ENCODE data around the gene PARVA.

PARVA gene

DNA sequence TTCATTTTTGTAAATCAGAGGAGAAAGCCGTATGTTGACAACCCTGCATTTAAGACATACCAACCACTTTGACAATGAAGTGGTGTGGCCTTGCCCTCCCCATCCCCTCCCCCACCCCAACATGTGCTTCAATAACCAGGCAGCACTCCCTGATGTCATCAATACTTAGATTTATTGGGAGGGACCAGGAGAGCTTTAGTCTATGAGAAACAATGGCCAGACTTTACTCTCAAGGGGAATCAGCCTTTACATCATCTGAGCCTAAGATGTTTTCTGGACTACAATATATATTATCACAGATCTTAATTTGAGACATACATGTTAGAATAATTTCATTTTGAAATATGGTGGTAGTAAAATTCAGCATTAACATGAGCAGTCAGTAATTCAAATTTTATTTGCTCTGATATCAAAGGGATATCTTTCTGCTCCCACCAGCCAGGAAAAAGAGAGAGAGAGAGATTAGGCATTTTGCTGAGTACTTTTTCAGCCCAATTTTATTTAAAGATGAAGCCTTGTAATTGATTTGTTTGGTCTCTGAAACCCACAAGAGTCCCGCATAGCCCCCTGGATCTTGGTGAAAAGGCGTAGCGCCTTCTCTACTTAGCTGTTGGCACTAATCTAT, 38.1 kb downstream of the PARVA start:
- no peak overlapping the region for H3K4me3 ChIP-seq (ENCODE audit: low read depth in 1 of 2, low read length in 1 of 2)
- no peaks in the 10 kb centered on the region for H3K36me3 ChIP-seq
- TF ChIP-seq, protein P1, sequence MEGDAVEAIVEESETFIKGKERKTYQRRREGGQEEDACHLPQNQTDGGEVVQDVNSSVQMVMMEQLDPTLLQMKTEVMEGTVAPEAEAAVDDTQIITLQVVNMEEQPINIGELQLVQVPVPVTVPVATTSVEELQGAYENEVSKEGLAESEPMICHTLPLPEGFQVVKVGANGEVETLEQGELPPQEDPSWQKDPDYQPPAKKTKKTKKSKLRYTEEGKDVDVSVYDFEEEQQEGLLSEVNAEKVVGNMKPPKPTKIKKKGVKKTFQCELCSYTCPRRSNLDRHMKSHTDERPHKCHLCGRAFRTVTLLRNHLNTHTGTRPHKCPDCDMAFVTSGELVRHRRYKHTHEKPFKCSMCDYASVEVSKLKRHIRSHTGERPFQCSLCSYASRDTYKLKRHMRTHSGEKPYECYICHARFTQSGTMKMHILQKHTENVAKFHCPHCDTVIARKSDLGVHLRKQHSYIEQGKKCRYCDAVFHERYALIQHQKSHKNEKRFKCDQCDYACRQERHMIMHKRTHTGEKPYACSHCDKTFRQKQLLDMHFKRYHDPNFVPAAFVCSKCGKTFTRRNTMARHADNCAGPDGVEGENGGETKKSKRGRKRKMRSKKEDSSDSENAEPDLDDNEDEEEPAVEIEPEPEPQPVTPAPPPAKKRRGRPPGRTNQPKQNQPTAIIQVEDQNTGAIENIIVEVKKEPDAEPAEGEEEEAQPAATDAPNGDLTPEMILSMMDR (IDR thresholded peaks at IDR 0.05), result no peak
- H3K4me1 ChIP-seq (ENCODE audit: control insufficient read depth in 1 of 2, insufficient read depth in 1 of 2, low read depth in 1 of 2, low read length in 1 of 2), result no peaks in the 10 kb centered on the region
- no peaks in the 10 kb centered on the region for H3K9me3 ChIP-seq
- no peak overlapping the region for H3K27ac ChIP-seq
- peaks cover 19% of the 10 kb centered on the region for H3K27me3 ChIP-seq

DNA sequence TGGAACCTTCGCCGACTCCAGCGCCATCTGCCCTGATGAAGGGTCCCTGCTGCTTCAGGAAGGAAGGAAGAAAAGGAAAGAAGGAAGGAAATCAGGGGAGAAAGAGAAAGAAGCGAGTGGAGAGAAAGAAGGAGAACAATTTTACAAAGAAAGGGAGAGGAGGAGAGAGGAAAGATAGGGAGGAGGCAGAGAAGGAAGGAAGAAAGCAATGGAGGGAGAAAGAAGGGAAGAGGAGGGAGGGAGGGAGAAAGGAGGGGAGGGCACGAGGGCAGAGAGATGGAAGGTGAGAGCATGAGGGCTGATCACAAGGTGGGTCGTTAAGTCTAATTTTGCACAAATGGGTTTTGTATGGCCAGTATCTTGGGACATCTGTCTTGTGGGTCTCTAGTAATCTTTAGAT, 39.2 kb downstream of the PARVA start:
- H3K27ac ChIP-seq, result no peak overlapping the region
- no peaks in the 10 kb centered on the region for H3K9me3 ChIP-seq
- no peaks in the 10 kb centered on the region for H3K4me1 ChIP-seq (ENCODE audit: control insufficient read depth in 1 of 2, insufficient read depth in 1 of 2, low read depth in 1 of 2, low read length in 1 of 2)
- H3K4me3 ChIP-seq (ENCODE audit: low read depth in 1 of 2, low read length in 1 of 2), result no peak overlapping the region
- H3K36me3 ChIP-seq, result no peaks in the 10 kb centered on the region
- peaks cover 10% of the 10 kb centered on the region for H3K27me3 ChIP-seq
- TF ChIP-seq, protein P1 (IDR thresholded peaks at IDR 0.05), result no peak

DNA sequence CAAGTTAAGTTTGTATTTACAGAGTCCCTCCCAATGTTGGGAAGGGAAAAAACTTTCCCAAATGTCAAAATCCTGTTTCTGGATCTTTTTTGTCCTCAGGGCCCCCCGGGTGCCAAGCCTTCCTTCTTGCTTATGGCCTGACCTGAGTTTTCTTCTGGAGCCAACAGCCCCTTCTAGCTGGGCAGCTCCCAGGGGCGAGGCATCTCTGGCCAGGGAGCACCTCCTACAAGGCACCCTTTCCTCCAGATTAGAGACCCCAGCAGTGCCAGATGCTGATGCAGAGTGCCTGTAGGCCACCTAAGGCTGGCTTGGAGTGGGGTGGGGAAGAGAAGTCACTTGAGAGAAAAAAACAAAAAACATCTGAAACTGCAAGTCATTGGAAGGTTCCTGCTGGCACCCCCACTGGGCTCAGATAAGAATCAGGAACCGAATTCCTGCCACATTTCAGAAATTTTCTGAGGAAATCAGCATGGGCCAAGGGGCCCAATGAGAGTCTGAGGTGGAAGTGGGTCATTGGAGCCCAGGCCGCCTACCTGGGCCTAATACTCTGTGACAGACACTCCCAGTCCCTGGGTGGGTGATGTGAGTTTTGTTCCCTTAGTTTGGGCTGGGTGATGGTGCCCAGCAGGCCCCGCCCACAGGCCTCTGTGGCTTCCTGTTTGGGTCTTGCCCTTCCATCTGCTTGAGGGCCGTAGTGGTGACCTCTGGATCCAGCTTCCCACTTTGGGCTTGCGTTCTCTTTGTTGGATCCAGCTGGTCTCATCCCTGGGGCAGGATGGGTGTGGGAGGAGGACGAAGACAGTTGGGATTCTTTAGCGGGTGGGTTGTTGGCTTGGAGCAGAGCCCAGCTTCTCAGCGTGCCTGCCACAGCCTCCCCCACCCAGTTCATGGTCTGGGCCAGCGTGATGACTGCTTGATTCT, 40.6 kb downstream of the PARVA start:
- Histone ChIP-seq H3K27me3 (peaks cover 3% of the 10 kb centered on the region), H3K36me3 (no peaks in the 10 kb centered on the region), H3K4me3 (ENCODE audit: low read depth in 1 of 2, low read length in 1 of 2) (no peak overlapping the region), H3K27ac (no peak overlapping the region), H3K4me1 (ENCODE audit: control insufficient read depth in 1 of 2, insufficient read depth in 1 of 2, low read depth in 1 of 2, low read length in 1 of 2) (no peaks in the 10 kb centered on the region), H3K9me3 (no peaks in the 10 kb centered on the region)
- TF ChIP-seq, protein P1 (IDR thresholded peaks at IDR 0.05), result no peak

DNA sequence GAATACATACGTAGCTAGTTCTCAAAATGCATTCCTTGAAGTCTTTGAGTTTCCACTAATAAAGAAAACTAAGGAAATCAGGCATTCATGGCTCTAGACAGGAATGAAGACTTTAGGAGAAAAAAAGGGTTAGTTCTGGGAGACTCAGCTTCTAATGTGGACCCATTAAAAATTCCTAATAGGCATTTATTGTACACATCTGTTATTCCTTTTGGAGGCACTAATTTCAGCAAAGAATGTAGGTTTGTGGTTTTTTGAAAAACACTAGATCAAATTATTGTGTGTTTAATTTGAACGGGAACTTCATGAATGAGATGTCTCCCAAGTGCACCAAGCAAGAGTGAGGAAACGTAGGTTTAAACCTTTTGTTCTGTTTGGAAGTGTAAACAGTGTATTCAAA, 42.7 kb downstream of the PARVA start:
- Histone ChIP-seq H3K9me3 (no peaks in the 10 kb centered on the region), H3K4me1 (ENCODE audit: control insufficient read depth in 1 of 2, insufficient read depth in 1 of 2, low read depth in 1 of 2, low read length in 1 of 2) (no peaks in the 10 kb centered on the region), H3K36me3 (no peaks in the 10 kb centered on the region), H3K27ac (no peak overlapping the region), H3K27me3 (peaks cover 3% of the 10 kb centered on the region), H3K4me3 (ENCODE audit: low read depth in 1 of 2, low read length in 1 of 2) (no peak overlapping the region)
- TF ChIP-seq, protein P1 (IDR thresholded peaks at IDR 0.05), result no peak

DNA sequence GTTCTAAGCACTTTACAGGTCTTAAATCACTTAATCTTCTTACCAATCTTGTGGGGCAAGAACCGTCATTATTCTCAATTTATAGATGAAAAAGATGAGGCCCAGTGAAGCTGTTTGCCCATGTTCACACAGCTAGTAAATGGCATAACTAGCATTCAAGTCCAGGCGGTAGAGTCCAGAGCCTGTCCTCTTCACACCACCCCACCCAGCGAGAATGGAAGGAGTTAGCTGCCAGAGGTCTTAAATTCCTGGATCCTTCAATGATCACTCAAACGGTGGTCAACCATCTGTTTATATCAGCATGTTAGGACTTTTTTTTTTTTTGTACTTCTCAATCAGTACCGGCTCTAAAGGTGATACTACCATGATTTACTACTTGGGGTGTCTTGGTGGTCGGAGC, 43.3 kb downstream of the PARVA start:
- Histone ChIP-seq H3K27ac (no peak overlapping the region), H3K4me3 (ENCODE audit: low read depth in 1 of 2, low read length in 1 of 2) (no peak overlapping the region), H3K27me3 (peaks cover 3% of the 10 kb centered on the region), H3K9me3 (no peaks in the 10 kb centered on the region), H3K36me3 (no peaks in the 10 kb centered on the region), H3K4me1 (ENCODE audit: control insufficient read depth in 1 of 2, insufficient read depth in 1 of 2, low read depth in 1 of 2, low read length in 1 of 2) (no peaks in the 10 kb centered on the region)
- TF ChIP-seq, protein P1 (IDR thresholded peaks at IDR 0.05), result no peak
